HG02973 (cell line): Measurements from ENCODE around the gene LCN12.

Source experiments
- ATAC-seq: cut with Tn5 transposase; IDR thresholded peaks from one replicate; pipeline ENCODE4 v1.9.1; 2021; ENCODE audit warnings: moderate library complexity; ENCODE audit not compliant: unreplicated experiment

The LCN12 gene

DNA sequence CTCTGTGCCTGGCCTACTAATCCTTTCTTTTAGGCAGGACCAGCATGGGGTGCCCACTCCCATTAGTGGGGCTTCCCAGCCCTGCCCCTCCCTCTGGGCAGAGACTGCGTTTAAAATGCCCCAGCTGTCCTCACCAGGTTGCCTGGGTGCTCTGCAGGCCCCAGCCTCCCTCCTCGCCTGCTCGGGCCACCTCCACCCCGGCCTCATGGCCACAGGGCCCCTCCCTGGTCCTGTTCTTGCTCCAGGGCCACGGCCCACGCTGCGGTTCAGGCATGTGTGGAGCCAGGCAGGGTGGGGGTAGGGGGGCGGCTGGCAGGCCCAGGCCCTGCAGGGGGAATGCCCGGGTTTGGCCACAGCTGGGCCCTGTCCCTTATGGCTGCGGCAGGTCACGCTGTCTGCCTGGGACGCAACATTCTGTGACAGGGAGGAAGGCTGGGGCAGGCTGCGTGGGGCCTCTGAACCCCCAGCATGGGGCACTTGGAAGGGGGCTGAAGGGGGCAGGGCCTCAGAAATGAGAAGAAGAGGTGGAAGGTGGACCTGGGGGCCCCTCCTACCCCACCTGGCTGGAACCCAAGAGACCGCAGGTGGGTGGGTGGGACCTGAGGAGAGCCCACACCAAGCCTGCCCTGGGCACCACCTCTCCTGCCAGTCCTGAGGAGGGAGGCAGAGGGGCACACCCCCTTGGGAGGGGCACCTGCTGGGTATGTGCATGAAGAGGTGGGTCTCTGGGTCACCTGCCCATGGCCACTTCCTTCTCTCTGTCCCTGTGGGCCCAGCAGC lies at the start of gene LCN12:
TSS of gene LCN12 (plus strand) at position 733 of the 780 bp plus-strand sequence. CDS start 55 bp downstream, outside the sequence.
- ATAC-seq, result no peak

- ATAC-seq, result no peak
These were observed 49.0 kb upstream of the LCN12 start for GRCh38 chr9:136903041-136903554.

DNA sequence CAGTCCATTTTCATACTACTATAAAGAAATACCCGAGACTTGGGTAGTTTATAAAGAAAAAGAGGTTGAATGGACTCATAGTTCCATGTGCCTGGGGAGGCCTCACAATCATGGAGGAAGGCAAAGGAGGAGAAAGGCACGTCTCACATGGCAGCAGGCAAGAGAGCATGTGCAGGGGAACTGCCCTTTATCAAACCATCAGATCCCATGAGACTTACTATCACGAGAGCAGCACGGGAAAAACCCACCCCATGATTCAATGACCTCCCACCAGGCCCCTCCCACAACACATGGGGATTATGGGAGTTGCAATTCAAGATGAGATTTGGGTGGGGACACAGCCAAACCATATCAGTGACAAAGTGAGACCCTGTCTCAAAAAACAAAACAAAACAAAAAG lies 45.8 kb upstream of the LCN12 start:
- ATAC-seq, result no peak

DNA sequence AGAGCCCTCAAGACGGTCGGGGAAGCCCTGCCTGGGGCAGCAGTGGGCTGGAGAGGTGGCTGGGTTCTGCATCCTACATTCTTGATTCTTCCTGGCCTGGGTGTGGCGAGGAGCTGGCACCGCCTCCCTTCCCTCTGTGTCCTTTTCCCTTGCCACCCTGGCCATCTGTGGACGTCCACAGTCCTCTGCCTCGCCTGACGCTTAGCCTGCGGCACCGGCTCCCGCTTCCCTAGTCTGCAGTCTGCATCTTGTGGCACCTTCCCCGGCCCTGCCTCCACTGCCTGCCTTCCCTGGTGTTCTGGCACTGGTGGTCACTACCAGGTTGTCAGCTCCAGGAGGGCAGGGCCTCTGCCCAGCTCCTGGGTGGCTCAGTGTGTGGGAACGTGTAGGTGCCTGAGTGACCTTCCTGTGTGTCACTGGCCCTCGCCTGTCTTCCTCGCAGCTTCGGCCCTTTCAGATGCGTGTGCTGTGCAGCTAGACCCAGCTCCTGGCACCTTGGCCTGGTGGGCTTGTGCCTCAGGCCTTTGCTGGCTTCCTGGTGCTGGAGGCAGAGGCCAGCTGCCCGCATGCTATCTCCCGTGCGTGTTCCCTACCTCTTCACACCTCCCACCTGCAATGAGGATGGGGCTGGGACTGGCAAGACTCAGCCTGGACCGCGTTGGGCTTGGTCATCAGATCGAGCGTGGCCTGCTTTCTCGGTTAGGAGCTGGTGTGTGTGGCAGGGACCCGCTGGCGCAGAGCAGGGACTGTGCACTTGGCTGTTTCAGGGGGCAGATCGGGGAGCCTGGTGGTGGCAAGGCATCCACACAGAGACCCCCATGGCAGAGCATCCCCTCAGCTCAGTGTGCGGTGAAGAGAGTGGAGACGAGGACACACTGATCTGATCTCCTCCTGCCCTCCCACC lies 44.8 kb upstream of the LCN12 start:
- no peak for ATAC-seq

DNA sequence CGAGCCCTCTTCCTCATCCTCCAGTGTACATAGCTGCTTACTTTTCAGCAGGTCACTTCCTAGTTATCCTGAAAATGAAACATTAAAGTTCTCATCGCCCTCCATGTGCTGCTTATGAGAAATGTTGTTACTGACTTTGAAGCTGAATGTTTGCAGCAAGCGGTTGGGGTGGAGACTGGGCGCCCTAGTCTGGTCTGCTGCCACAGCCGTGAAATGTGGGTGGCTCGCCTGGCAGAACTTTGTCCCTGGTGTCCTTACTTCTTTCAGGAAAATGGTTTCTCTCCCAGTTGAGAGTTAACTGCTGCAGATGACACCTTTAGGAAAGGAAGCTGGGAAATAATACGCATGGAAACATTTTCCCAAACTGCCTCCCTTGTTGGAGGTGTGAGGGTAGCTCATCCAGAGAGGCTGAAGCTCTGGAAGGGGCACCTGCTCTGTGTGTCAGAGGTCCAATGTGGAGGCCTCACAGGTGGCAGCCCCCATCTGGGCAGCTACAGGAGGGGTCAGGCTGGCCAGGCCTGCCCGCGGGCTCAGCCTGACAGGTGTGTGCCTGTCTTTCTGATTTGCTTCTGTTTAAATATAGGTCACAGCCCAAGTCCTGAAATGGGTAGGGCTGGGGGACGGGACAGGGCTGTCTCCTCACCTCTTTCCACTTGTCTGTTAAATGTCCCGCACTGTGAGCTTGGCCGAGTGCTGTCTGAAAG lies 41.7 kb upstream of the LCN12 start:
- ATAC-seq, result no peak

DNA sequence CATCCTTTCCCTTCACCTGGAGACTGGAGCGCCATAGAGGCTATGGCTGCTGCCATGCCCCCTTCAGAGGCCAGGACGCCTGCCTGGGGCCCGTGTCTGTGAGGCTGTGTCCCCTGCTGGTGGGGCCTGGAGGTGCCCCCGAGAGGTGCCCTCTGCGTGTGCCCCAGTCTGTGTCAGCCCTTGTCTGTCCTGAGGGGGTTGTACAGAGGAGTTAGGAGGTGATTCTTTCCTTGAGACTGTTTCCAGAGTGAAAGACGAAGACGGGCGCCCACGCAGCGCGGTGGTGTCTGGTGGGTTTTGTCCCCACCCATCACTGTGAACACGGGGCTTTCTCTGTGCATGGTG lies 41.2 kb upstream of the LCN12 start:
- ATAC-seq, result no peak

DNA sequence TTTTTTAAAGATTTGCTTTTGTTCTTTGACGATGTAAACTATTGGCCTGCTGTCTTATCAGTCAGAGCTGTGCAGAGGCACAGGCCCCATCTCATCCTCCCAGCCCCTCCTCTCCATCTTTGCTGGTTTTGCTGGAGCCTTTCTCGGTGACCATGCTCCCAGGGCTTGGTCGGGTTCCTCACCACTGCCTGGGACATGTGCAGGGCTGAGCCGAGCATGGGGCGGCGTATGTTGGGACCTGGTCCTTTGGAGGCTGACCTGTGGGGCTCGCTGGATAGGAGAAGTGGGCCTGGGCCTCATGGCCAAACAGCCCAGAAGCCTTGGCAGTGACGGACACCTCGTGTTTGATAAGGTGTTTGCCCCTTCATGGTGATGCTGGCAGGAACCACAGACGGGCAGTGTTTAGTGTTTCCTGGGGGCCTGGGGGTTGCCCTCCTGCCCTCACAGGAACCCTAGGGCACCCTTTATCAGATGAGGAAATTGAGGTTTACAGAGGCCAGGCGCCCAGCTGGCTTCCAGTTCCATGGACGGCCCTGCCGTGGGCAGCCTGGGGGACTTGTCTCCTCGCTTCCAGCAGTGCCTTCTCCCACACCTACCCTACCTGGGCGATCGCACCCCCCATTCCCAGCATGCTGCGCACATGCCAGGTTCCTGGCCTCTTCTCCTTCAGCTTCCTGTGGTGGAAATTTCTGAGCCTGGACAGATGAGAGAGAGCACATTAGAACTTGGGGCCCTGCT lies 38.2 kb upstream of the LCN12 start:
- no peak for ATAC-seq

DNA sequence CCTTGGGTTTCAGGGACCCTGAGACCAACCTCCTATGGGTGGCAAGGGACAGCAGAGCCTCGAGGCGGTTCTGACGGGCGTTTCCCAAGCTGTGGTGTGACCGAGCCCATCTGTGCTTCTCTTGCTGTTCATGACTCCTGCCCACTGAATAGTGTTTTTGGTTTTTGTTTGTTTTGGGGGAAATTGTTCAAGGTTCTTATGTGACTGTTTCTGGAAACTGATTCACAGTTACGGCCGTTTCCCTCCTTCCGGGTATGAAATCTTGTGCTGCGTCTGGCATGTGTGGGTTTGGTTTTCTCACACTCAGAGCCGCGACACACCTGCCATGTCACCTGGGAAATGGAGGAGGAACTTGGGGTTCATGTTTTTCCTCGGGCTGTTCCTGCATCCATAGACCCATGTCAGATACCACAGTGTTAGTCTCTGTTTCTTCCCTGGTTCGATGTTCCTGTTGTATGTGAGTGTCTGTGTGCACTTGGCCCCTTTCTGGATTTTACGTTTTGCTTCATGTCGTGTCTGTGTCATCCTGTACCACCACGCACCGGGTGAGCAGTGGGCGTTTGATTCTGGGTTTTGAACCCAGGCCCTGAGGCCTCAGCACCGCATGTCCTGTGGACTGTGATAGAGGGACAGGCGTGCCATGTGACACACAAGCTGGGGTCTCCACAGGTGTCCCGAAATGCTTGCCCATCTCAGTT lies 36.3 kb upstream of the LCN12 start:
- no peak for ATAC-seq

GRCh38 chr9:136916330-136917184 lies 35.5 kb upstream of the LCN12 start:
- ATAC-seq, result no peak

DNA sequence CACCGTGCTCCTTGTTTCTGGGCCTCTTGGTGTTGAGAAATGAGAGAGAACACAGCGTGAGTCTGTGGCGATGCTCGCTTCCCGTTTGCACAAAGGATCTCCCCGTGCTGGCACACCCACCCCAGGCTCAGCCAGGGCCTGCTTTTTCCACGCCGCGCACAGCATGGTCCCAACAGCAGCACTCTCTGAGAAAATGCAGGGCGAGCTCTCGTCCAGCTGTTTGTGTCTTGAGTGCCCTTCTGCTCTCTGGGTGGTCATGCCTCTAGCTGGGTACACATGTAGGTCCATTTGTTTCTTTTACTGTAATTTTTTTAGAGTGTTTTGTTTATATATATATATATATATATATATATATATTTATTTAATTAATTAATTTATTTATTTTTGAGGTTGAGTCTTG lies 34.2 kb upstream of the LCN12 start:
- no peak for ATAC-seq

- ATAC-seq, result no peak
These were observed 32.0 kb upstream of the LCN12 start for GRCh38 chr9:136920069-136920468.

GRCh38 chr9:136920734-136921231 lies 31.3 kb upstream of the LCN12 start:
- ATAC-seq, result no peak

DNA sequence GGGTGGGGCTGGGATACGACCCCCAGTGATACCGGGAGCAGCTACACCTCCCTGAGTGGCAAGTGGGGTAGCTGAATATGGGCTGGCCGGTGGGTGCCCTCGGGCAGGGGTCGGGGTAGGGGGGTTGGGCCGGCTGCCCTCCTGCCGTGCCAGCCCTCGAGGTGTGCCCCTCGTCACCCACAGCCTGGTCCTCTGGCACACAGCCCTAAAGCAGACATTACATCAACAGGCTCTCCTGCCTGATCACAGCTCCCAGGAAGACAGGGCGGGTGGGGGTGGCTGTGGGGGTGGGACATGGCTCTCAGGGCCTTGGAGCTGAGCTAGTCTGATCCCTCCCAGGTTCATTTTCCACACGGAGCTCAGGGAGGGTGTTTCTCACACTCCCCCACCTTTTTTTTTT lies 30.8 kb upstream of the LCN12 start:
- no peak for ATAC-seq

GRCh38 chr9:136921718-136922117 lies 30.4 kb upstream of the LCN12 start:
- ATAC-seq, result no peak

DNA sequence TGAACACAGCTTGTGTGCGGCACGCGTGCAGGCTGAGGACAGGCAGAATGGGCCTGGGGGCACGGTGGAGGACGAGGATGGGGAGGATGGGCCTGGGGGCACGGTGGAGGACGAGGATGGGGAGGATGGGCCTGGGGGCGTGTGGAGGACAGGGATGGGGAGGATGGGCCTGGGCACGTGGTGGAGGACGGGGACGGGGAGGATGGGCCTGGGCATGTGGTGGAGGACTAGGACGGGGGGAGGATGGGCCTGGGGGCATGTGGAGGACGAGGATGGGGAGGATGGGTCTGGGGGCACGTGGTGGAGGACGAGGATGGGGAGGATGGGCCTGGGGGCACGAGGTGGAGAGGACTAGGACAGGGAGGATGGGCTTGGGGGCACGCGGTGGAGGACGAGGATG lies 29.5 kb upstream of the LCN12 start:
- no peak for ATAC-seq

- no peak for ATAC-seq
These were observed 28.2 kb upstream of the LCN12 start for GRCh38 chr9:136923881-136924280.

- no peak for ATAC-seq
These were observed 26.5 kb upstream of the LCN12 start for GRCh38 chr9:136925414-136926153.

DNA sequence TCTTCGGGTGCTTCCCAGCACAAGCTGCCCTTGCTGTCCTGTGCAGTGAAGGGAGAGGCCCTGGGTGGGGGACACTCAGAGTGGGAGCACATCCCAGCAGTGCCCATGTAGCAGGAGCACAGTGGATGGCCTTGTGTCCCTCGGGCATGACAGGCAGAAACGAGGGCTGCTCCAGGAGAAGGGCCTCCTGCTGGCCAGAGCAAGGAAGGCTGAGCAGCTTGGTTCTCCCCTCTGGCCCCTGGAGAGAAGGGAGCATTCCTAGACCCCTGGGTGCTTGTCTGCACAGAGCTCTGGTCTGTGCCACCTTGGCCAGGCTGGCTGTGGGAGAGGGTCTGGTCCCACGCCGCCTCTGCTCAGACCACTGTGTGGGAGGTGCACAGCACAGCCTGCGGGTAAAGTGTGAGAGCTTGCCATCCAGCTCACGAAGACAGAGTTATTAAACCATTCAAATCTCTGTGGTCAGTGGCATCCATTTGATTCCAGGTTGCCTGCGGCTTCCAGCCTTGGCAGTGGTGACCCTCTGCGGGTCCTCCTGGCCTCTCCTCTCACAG lies 25.8 kb upstream of the LCN12 start:
- ATAC-seq, result no peak
